DND-41 (cell line): ENCODE results near the gene ERC2.

ENCODE experiments used
- CTCF ChIP-seq: IDR thresholded peaks from 2 replicates; pipeline ENCODE4 v1.5.1; 2012; ENCODE audit warnings: borderline replicate concordance, low read length, moderate library complexity, mild to moderate bottlenecking; ENCODE audit not compliant: poor library complexity, severe bottlenecking; ENCODE audit errors: extremely low read depth
- EZH2 ChIP-seq: IDR thresholded peaks from 3 replicates; pipeline ENCODE4 v1.6.1; 2012; ENCODE audit warnings: borderline replicate concordance, low read depth, mild to moderate bottlenecking, moderate library complexity, low read length, inconsistent platforms; ENCODE audit not compliant: severe bottlenecking

- TF ChIP-seq CTCF (no peak), EZH2 (no peak)
These were observed 180.0 kb downstream of the ERC2 start for GRCh38 chr3:56288258-56288657.
